OCI-LY3 (cell line): ENCODE results near the gene PELI1.

ENCODE experiments used
- CTCF ChIP-seq: fragments of 200-600, 300-600 bp; sonication (generic); IDR thresholded peaks from 2 replicates; pipeline ENCODE4 v1.5.1; 2014; ENCODE audit warnings: antibody characterized with exemption, low read length, low read depth
- EZH2phosphoT487 ChIP-seq: fragments of 200-600 bp; shearing (Covaris generic); IDR thresholded peaks from 2 replicates; pipeline ENCODE4 v1.6.1; 2018; ENCODE audit warnings: antibody characterized with exemption, mixed run types, low read depth

- TF ChIP-seq CTCF (no peak), EZH2phosphoT487 (no peak)
These were observed 49.3 kb upstream of the PELI1 start for GRCh38 chr2:64193491-64193890.
